HG02610 (cell line): Measurements from ENCODE around the gene NGF.
"Not testable (repeated sequence)": the region's sequence is repeated elsewhere in the genome, so short reads cannot be mapped to it uniquely, and the experiment has no call there.

Experiments used
- ATAC-seq: cut with Tn5 transposase; IDR thresholded peaks from one replicate; pipeline ENCODE4 v1.9.1; 2021; ENCODE audit warnings: mild to moderate bottlenecking, moderate library complexity; ENCODE audit not compliant: unreplicated experiment

Gene NGF

GRCh38 chr1:115337633-115338456 lies at the start of gene NGF:
Gene NGF, minus strand, starts transcription at chr1:115338249. Its CDS starts 51,454 bp downstream, at chr1:115286795.
- ATAC-seq = no peak

- ATAC-seq = not testable (repeated sequence)
Measured at GRCh38 chr1:115383455-115383854, 45.4 kb upstream of the NGF start.

DNA sequence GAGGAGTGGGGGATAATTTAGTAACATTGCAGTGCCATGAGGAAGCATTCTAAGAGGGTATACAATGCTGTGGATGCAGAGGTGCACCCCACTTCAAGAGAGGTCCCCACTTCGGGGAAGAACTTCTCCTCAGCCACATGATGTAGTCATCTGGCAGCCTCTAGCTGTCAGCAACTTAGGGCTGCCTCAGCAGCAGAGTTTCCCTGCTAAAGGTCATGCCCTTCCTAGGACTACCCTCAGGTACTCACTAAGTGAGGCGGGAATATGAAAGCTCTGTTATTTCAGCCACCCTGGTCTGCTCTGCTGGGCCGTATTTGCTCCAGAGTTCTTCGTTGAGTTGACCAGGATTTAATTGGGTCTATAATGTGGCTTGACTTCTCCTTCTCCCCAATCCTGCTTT lies 41.9 kb upstream of the NGF start:
- ATAC-seq = no peak

GRCh38 chr1:115377411-115377810 lies 39.4 kb upstream of the NGF start:
- no peak for ATAC-seq

DNA sequence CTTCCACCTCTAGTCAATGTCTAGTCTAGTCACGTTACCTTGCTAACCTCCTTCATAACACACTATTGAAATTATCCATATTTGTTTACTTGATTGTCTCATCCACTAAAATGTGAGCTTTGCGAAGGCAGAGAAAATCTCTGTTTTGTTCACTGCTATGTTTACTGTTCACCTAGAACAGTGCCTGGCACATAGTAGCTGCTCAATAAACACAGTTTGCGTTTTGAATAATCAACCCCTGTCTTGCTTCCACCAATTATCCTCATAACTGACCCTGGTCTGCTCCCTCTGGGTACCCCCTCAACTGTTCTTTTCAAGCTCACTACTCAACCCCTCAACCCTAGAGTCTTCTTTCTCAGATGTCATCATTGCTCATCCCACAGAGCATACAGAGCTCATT lies 36.5 kb upstream of the NGF start:
- ATAC-seq = no peak

GRCh38 chr1:115373305-115373704 lies 35.3 kb upstream of the NGF start:
- no peak for ATAC-seq

- ATAC-seq = no peak
Measured at GRCh38 chr1:115365738-115366137, 27.7 kb upstream of the NGF start.

- ATAC-seq = no peak
Measured at GRCh38 chr1:115364780-115365155, 26.7 kb upstream of the NGF start.

DNA sequence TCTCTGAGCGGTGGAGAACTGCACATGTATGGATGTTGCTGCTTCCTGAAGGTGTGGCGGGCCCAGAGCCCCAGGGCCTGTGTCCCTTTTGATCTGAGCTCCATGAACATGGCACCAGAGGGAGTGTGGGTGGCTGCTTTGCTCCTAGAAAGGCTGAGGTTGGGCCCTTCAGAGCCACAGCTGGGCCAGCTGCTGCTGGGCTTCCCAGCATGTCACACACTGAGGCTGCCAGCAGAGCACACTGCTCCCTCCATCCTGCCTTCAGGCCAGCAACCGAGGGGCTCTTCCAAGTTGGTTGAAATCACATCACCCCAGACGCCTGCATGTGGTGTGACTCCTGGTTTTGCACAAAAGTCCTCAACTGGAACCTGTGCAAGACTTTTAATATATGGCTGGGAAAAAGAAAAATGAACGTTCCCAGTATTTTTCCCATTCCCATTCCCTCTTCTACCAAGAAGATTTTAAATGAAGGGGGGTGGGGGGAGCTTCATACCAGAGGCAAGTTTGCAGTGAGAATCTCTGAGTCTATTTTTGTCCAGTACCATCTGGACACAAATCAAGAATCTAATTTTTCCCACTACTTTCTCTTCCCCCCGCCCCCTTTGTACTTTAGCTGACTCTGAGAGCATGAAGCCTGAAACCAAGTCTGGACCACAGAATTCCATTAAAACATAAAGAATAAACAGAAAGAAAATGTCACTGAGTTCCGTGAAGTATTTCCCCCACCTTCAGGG lies 26.2 kb upstream of the NGF start:
- ATAC-seq = no peak

DNA sequence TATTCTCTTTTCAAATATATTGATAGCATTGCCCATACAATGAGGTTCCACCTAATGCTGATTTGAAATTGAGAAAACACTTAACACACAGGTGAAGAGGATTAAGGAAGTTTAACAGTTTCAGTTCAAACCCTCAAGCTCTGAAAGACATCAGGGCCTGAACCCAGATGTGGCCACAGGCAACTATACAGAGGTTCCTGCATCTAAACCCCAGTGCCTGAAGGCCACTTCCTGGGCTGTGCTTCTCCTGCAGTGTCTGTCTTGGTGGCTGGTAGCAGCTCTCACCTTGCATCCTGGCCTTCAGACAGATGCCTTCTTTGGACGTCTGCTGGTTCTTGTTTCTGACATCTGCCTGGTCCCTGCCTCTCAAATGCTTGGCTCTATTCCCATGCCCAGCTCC lies 25.1 kb upstream of the NGF start:
- ATAC-seq = no peak

GRCh38 chr1:115360505-115361129 lies 22.6 kb upstream of the NGF start:
- ATAC-seq = not testable (repeated sequence)

DNA sequence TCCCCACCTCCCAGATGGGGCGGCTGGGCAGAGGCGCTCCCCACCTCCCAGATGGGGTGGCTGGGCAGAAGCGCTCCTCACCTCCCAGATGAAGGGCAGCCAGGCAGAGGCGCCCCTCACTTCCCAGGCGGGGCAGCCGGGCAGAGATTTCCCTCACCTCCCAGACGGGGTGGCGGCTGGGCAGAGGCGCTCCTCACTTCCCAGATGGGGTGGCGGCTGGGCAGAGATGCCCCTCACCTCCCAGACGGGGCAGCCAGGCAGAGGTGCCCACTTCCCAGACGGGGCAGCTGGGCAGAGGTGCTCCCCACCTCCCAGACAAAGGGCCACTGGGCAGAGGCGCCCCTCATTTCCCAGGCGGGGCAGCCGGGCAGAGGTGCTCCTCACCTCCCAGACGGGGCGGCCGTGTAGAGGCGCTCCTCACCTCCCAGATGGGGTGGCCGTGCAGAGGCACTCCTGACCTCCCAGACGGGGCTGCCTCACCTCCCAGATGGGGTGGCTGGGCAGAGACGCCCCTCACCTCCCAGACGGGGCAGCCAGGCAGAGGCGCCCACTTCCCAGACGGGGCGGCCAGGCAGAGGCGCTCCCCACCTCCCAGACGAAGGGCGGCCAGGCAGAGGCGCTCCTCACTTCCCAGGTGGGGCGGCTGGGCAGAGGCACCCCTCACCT lies 21.9 kb upstream of the NGF start:
- not testable (repeated sequence) for ATAC-seq

GRCh38 chr1:115356356-115356755 lies 18.3 kb upstream of the NGF start:
- no peak for ATAC-seq

DNA sequence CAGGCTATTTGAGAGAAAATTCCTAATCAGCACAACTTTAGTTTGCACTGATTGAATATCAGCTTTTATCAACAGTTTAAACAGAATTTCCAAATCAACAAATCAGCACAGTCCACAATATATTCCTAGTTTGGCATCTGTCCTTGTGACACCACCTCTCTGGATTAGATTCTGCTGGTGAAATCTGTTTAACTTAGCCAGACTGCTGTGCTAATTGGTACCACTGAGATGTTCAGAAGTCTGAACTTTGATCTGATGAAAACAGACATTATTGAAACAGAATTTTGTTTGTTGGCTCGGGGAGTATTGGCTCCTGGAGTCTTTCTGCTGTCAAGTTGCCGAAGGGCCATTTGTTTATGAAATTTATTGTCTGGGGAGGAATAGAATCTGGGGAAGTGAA lies 17.0 kb upstream of the NGF start:
- ATAC-seq = no peak

- ATAC-seq = no peak
Measured at GRCh38 chr1:115351143-115351542, 13.1 kb upstream of the NGF start.

DNA sequence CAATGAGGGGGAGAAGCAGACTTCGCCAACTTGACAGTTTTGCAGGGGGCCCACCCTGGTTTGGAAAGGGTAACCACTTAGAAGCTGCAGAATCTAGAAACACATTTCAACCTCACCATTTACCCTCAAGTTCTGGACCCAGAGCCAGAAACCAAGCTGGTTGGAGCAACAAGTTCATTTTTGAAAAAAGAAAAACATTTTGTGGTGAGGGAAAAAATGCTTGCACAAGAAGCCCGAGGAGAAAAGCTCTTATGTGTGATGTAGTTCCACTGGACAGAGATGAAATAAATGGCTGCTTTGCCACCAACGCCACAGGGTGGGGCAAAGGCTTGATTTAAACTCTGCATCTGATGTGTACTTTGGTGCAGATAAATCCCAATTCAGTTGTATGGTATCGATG lies 10.6 kb upstream of the NGF start:
- no peak for ATAC-seq

DNA sequence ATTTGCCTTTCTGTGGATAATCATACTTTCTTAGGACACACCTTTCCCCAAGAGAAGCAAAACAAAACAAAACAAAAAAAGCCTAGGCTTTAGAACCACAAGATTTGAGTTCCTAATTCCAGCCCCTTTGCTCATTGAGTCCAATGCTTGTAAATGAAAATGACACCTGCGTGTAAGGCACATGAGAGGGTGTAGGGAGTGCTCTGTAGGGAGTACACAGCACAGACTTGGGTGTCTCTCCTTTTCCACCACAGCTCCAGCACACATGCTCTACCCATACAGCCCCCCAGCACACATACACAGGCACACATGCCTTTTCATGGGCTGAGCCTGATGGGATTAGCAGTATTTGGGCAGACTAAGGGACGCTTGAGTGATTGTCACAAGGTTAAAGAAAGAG lies 9.2 kb upstream of the NGF start:
- no peak for ATAC-seq

GRCh38 chr1:115343200-115343737 lies 5.2 kb upstream of the NGF start:
- ATAC-seq = no peak

DNA sequence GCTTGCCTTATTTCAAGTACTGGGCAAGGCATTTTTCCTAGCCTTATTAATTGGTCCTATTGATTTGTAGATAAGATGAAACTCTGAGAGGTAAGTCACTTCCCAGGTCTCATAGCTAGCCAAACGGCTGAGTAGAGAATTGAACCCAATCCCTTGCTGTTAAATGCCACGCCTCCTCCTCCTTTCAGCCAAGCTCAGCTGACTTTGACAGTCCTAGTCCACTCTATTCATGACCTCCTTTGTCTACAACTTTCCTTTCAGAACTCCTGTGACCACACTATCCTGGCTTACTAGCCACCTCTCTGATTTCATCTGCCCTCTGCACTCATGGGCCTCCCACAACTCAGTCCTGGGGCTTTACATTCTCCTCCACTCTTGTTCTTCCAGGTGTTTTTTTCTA lies 3.9 kb upstream of the NGF start:
- no peak for ATAC-seq

DNA sequence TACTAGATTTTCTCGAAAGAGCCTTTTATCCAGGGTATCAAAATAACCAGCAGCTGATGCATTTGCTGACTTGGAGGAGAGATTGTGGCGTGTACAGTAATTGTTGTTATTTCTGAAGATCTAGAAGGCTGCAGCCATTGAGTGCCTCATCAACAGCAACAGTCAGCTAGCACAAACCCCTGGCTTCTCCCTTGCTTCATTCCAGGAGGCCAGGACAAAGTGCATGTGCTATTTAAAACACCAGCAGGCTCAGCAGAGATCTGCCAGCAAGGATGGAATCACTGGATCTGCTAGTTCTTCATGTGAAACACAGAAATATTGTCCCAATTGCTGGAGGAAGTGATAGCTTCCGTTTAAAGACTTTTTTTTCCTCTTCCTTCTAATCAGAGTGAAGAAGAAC lies 2.8 kb upstream of the NGF start:
- ATAC-seq = no peak

- no peak for ATAC-seq
Measured at GRCh38 chr1:115338457-115338820, 390 bp upstream of the NGF start.
